ENCODE results near the gene PHACTR4. TPM values are rescaled to one million over a fixed set of nuclear protein-coding genes. Genes with fewer than 3 reads are reported as not detected.
"Not testable (repeated sequence)": the region's sequence is repeated elsewhere in the genome, so short reads cannot be mapped to it uniquely, and the experiment has no call there.

Gene PHACTR4
- total and polyA plus RNA-seq, 2 of the 13 experiments (the other 11 are each of a cell fraction or from before 2014, with no cell fraction given), result 13.9 to 17.1 TPM

- WGBS (ENCODE audit: low lambda C conversion rate), result 100% methylated on average over 6 of the region's 6 CpGs
- no peak overlapping the region for H3K9ac ChIP-seq (ENCODE audit: insufficient read depth, low read depth, low read length)
- no peak overlapping the region for H2AFZ ChIP-seq (ENCODE audit: low read length)
- H3K4me2 ChIP-seq (ENCODE audit: low read depth, low read length), result no peak overlapping the region
- DNase-seq (ENCODE audit: low spot score) (no peak), ATAC-seq (no peak), FAIRE-seq (no peak)
- H3K4me3 ChIP-seq (replicated peaks in 1 of 3; ENCODE audit: insufficient read depth in 1 of 3, low read depth in 2 of 3, low read length in 3 of 3), result no peak overlapping the region
- TF ChIP-seq LRRFIP1 (CRISPR knock-in tag; conservative IDR thresholded peaks at IDR 0.05) (no peak), ZBTB21 (CRISPR knock-in tag; IDR thresholded peaks at IDR 0.05) (no peak), ZNF343 (CRISPR knock-in tag; IDR thresholded peaks at IDR 0.05) (no peak), JARID2 (CRISPR knock-in tag; IDR thresholded peaks at IDR 0.05; ENCODE audit: insufficient replicate concordance) (no peak), POLR2AphosphoS5 (IDR thresholded peaks at IDR 0.05; ENCODE audit: low read depth, low read length) (0 out of 2 replicates have a peak, but pooled peaks have one; percentile 13), IRX3 (CRISPR knock-in tag; IDR thresholded peaks at IDR 0.05; ENCODE audit: borderline replicate concordance, low read depth) (no peak), ZNF207 (IDR thresholded peaks at IDR 0.05; ENCODE audit: borderline replicate concordance) (no peak), KDM4B (CRISPR knock-in tag; IDR thresholded peaks at IDR 0.05) (no peak)
- ChIA-PET CTCF (ENCODE audit: low intra/inter-chr PET ratio, low total read pairs) (no interaction called here), POLR2A (interaction anchor here (0.9 kb wide), 1 partner anchor 14 kb away, joined by 3 read pairs; no protein-coding TSS in a partner anchor)
- no peaks in the 10 kb centered on the region for H3K9me3 ChIP-seq (ENCODE audit: low read length)
- H3K79me2 ChIP-seq (ENCODE audit: insufficient read depth, low read length), result peaks cover 65% of the 10 kb centered on the region
- peaks cover 55% of the 10 kb centered on the region for H3K4me1 ChIP-seq (ENCODE audit: insufficient read depth, low read length)
- no peaks in the 10 kb centered on the region for H3K27me3 ChIP-seq (ENCODE audit: control insufficient read depth in 1 of 2, insufficient read depth in 2 of 2, low read length in 2 of 2)
- BruUV-seq (replicated peaks), result no TSS peak
- peaks cover 18% of the 10 kb centered on the region for H4K20me1 ChIP-seq (ENCODE audit: insufficient read depth, low read length)
- in situ Hi-C loops (cut with HindIII; ENCODE audit: extremely low pct_ligation_motif_present, low pct_unique_long_range_greater_than_20kb), result no loop called here
- intact Hi-C loops (cut with micrococcal nuclease; ENCODE audit: unreplicated experiment), result no loop called here
- H3K27ac ChIP-seq (ENCODE audit: extremely low read length, insufficient read depth, low read length), result no peak overlapping the region
- peaks cover 2 to 16% of the 10 kb centered on the region in 2 experiments for H3K36me3 ChIP-seq (replicated peaks in 1 of 2; ENCODE audit: control insufficient read depth in 1 of 2, insufficient read depth in 2 of 2, low read length in 2 of 2)
These were observed 152.1 kb downstream of the PHACTR4 start for GRCh38 chr1:28521502-28522164.

GRCh38 chr1:28522537-28522936, 153.0 kb downstream of the PHACTR4 start:
- H3K9me3 ChIP-seq (ENCODE audit: low read length); H3K27ac ChIP-seq (ENCODE audit: extremely low read length, insufficient read depth, low read length); H3K4me3 ChIP-seq (replicated peaks in 1 of 3; ENCODE audit: insufficient read depth in 1 of 3, low read depth in 2 of 3, low read length in 3 of 3); BruUV-seq (replicated peaks); H2AFZ ChIP-seq (ENCODE audit: low read length); H3K4me2 ChIP-seq (ENCODE audit: low read depth, low read length); FAIRE-seq; H3K27me3 ChIP-seq (ENCODE audit: control insufficient read depth in 1 of 2, insufficient read depth in 2 of 2, low read length in 2 of 2); CTCF ChIA-PET (ENCODE audit: low intra/inter-chr PET ratio, low total read pairs); ATAC-seq; in situ Hi-C loops (cut with HindIII; ENCODE audit: extremely low pct_ligation_motif_present, low pct_unique_long_range_greater_than_20kb); DNase-seq (ENCODE audit: low spot score); H3K9ac ChIP-seq (ENCODE audit: insufficient read depth, low read depth, low read length); intact Hi-C loops (cut with micrococcal nuclease; ENCODE audit: unreplicated experiment); POLR2A ChIA-PET: not testable (repeated sequence)
- H3K4me1 ChIP-seq (ENCODE audit: insufficient read depth, low read length), result peaks cover 51% of the 10 kb centered on the region
- 97% methylated on average over 9 of the region's 9 CpGs for WGBS (ENCODE audit: low lambda C conversion rate)
- H3K36me3 ChIP-seq (replicated peaks in 1 of 2; ENCODE audit: control insufficient read depth in 1 of 2, insufficient read depth in 2 of 2, low read length in 2 of 2), result peaks cover 2 to 21% of the 10 kb centered on the region in 2 experiments
- peaks cover 10% of the 10 kb centered on the region; the same call in 1 of the 2 replicates for H4K20me1 ChIP-seq (ENCODE audit: insufficient read depth, low read length)
- H3K79me2 ChIP-seq (ENCODE audit: insufficient read depth, low read length), result peaks cover 69% of the 10 kb centered on the region

GRCh38 chr1:28525002-28525642, 155.6 kb downstream of the PHACTR4 start:
- BruUV-seq (replicated peaks); H3K9me3 ChIP-seq (ENCODE audit: low read length); H3K9ac ChIP-seq (ENCODE audit: insufficient read depth, low read depth, low read length); H3K4me3 ChIP-seq (replicated peaks in 1 of 3; ENCODE audit: insufficient read depth in 1 of 3, low read depth in 2 of 3, low read length in 3 of 3); H3K4me2 ChIP-seq (ENCODE audit: low read depth, low read length); CTCF ChIA-PET (ENCODE audit: low intra/inter-chr PET ratio, low total read pairs); FAIRE-seq; intact Hi-C loops (cut with micrococcal nuclease; ENCODE audit: unreplicated experiment); in situ Hi-C loops (cut with HindIII; ENCODE audit: extremely low pct_ligation_motif_present, low pct_unique_long_range_greater_than_20kb); H2AFZ ChIP-seq (ENCODE audit: low read length); DNase-seq (ENCODE audit: low spot score); H3K27me3 ChIP-seq (ENCODE audit: control insufficient read depth in 1 of 2, insufficient read depth in 2 of 2, low read length in 2 of 2); H4K20me1 ChIP-seq (ENCODE audit: insufficient read depth, low read length); ATAC-seq: not testable (repeated sequence)
- H3K36me3 ChIP-seq (replicated peaks in 1 of 2; ENCODE audit: control insufficient read depth in 1 of 2, insufficient read depth in 2 of 2, low read length in 2 of 2), result peaks cover 7 to 28% of the 10 kb centered on the region in 2 experiments
- peaks cover 61% of the 10 kb centered on the region for H3K79me2 ChIP-seq (ENCODE audit: insufficient read depth, low read length)
- H3K27ac ChIP-seq (ENCODE audit: extremely low read length, insufficient read depth, low read length), result peak overlapping the region; percentile 18
- POLR2A ChIA-PET, result interaction anchor here (0.7 to 3.0 kb wide), 2 partner anchors 17 to 56 kb away, joined by 3 to 13 read pairs; no protein-coding TSS in a partner anchor
- peaks cover 31% of the 10 kb centered on the region for H3K4me1 ChIP-seq (ENCODE audit: insufficient read depth, low read length)
- 83% methylated on average over 10 of the region's 10 CpGs for WGBS (ENCODE audit: low lambda C conversion rate)
